Activated CD4-positive, alpha-beta memory T cell treated with anti-CD3 and anti-CD28 coated beads for 36 hours (primary cell): ENCODE results near the gene RIMS4. TPM values are rescaled to one million over a fixed set of nuclear protein-coding genes. Genes with fewer than 3 reads are reported as not detected.
"Not testable (repeated sequence)": the region's sequence is repeated elsewhere in the genome, so short reads cannot be mapped to it uniquely, and the experiment has no call there.

Experiments used
- CTCF ChIA-PET: fragments of 350-600 bp; sonication (Branson Sonifier 250); formaldehyde crosslinking; loops from one replicate; lab custom pipeline; 2021; ENCODE audit warnings: antibody characterized with exemption, inconsistent platforms; lab: Charles Lee
- POLR2A ChIA-PET: fragments of 350-600 bp; sonication (Branson Sonifier 250); formaldehyde crosslinking; loops from one replicate; lab custom pipeline; 2021; ENCODE audit warnings: antibody characterized with exemption; lab: Charles Lee
- DNase-seq: peaks from one replicate; pipeline ENCODE4 v3.0.0-alpha.2; 2020
- H3K27ac Mint-ChIP-seq: one replicate; pipeline ENCODE4 v1.8.0; 2021; ENCODE audit warnings: mixed read lengths
- H3K27me3 Mint-ChIP-seq: one replicate; pipeline ENCODE4 v1.8.0; 2021; ENCODE audit warnings: mixed read lengths
- H3K36me3 Mint-ChIP-seq: one replicate; pipeline ENCODE4 v1.8.0; 2021; ENCODE audit warnings: mixed read lengths
- H3K4me1 Mint-ChIP-seq: one replicate; pipeline ENCODE4 v1.8.0; 2021; ENCODE audit warnings: low read depth, mixed read lengths
- H3K4me3 Mint-ChIP-seq: one replicate; pipeline ENCODE4 v1.8.0; 2021; ENCODE audit warnings: mild to moderate bottlenecking, mixed read lengths
- H3K9me3 Mint-ChIP-seq: one replicate; pipeline ENCODE4 v1.8.0; 2021; ENCODE audit warnings: mixed read lengths
- intact Hi-C: fragments of 100-400 bp; cut with micrococcal nuclease; formaldehyde crosslinking; loops from one replicate; pipeline ENCODE4 v1.15.1; 2023
- total RNA-seq, 2 experiments: library from RNA; stranded (reverse); gene quantifications; one replicate each; pipeline ENCODE4 v1.2.3, GENCODE V29; 2021

Gene RIMS4
- total RNA-seq, 2 experiments from 2014 or later = not detected

DNA sequence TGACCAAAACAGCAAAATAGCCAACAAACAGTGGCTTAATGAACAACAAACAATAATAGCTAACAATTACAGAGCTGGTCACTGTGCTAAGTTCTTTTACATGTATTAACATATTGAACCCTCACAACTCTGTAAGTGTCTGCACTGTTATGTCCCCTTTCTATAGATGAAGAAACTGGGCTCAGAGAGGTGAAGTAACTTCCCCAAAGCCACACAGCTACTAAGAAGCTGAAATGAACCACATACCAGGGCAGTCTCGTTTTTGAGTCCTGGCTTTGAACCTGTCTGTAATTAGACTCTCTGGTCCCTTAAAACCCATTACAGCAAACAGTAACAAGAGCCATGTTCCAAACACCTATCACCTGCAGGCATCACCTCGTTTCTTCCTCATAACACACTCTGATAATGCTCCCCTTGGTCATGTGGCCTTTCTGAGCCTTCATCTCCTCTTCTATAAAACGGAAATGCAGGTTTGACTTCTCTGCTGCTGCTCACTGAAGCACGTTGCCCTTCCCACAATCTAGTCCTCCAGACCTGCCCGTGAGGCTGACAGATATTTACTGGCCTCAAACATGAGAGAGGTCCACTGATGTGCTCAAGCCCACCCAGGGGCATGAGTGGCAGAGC lies 41.4 kb downstream of the RIMS4 start:
- H3K27me3 Mint-ChIP-seq = peaks cover 9% of the 10 kb centered on the region
- no peak overlapping the region for H3K4me3 Mint-ChIP-seq
- no peak overlapping the region for H3K27ac Mint-ChIP-seq
- H3K36me3 Mint-ChIP-seq = no peaks in the 10 kb centered on the region
- POLR2A ChIA-PET = no interaction called here
- no peak for DNase-seq
- no peaks in the 10 kb centered on the region for H3K4me1 Mint-ChIP-seq
- intact Hi-C loops = no loop called here
- H3K9me3 Mint-ChIP-seq = no peaks in the 10 kb centered on the region
- CTCF ChIA-PET = interaction anchor here (1.0 kb wide), 1 partner anchor 21 kb away, joined by 3 read pairs; no protein-coding TSS in a partner anchor

GRCh38 chr20:44768256-44768655 lies 42.1 kb downstream of the RIMS4 start:
- no peak overlapping the region for H3K4me3 Mint-ChIP-seq
- H3K9me3 Mint-ChIP-seq = no peaks in the 10 kb centered on the region
- peaks cover 9% of the 10 kb centered on the region for H3K27me3 Mint-ChIP-seq
- intact Hi-C loops = no loop called here
- H3K36me3 Mint-ChIP-seq = no peaks in the 10 kb centered on the region
- POLR2A ChIA-PET = no interaction called here
- no peak for DNase-seq
- no peaks in the 10 kb centered on the region for H3K4me1 Mint-ChIP-seq
- CTCF ChIA-PET = interaction anchor here (0.6 to 1.0 kb wide), 3 partner anchors 19 to 308 kb away, joined by 3 read pairs; no protein-coding TSS in a partner anchor
- no peak overlapping the region for H3K27ac Mint-ChIP-seq

- DNase-seq = no peak
- Mint-ChIP-seq H3K4me3 (no peak overlapping the region), H3K27ac (no peak overlapping the region), H3K27me3 (peaks cover 1% of the 10 kb centered on the region), H3K9me3 (no peaks in the 10 kb centered on the region), H3K36me3 (no peaks in the 10 kb centered on the region), H3K4me1 (no peaks in the 10 kb centered on the region)
- intact Hi-C loops = no loop called here
- ChIA-PET CTCF (no interaction called here), POLR2A (no interaction called here)
These were observed 44.5 kb downstream of the RIMS4 start for GRCh38 chr20:44765701-44766347.

DNA sequence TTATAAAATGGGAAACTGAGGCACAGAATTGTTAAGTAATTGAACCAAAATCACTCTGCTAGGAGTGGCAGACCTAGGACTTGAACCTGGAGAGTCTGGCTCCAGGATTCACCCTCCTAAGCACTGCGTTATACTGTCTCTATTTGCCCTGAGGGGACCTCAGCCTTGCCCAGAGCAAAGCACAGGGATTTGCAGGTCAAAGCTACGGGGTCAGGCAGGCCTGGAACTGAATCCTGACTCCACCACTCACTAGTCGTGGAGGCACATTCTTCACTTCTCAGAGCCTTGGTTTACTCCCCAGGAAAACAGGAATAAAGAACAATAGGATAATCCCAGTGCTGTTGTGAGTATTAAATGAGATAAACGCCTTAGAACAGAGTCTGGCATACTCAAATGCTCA lies 45.3 kb downstream of the RIMS4 start:
- CTCF ChIA-PET = no interaction called here

GRCh38 chr20:44763798-44764197 lies 46.5 kb downstream of the RIMS4 start:
- H3K27ac Mint-ChIP-seq, H3K36me3 Mint-ChIP-seq, CTCF ChIA-PET, H3K4me3 Mint-ChIP-seq, H3K9me3 Mint-ChIP-seq, H3K4me1 Mint-ChIP-seq, H3K27me3 Mint-ChIP-seq, POLR2A ChIA-PET, intact Hi-C loops, DNase-seq: not testable (repeated sequence)

More for the DNA sequence above, 45.3 kb downstream of the RIMS4 start:
- peaks cover 1% of the 10 kb centered on the region for H3K27me3 Mint-ChIP-seq
- intact Hi-C loops = no loop called here
- POLR2A ChIA-PET = no interaction called here
- H3K36me3 Mint-ChIP-seq = no peaks in the 10 kb centered on the region
- no peaks in the 10 kb centered on the region for H3K9me3 Mint-ChIP-seq
- no peaks in the 10 kb centered on the region for H3K4me1 Mint-ChIP-seq
- no peak overlapping the region for H3K4me3 Mint-ChIP-seq
- H3K27ac Mint-ChIP-seq = no peak overlapping the region
- DNase-seq = no peak

GRCh38 chr20:44762466-44763140 lies 47.7 kb downstream of the RIMS4 start:
- ChIA-PET POLR2A (no interaction called here), CTCF (no interaction called here)
- no peaks in the 10 kb centered on the region for H3K4me1 Mint-ChIP-seq
- no peak overlapping the region for H3K4me3 Mint-ChIP-seq
- no peaks in the 10 kb centered on the region for H3K9me3 Mint-ChIP-seq
- H3K36me3 Mint-ChIP-seq = no peaks in the 10 kb centered on the region
- H3K27ac Mint-ChIP-seq = no peak overlapping the region
- H3K27me3 Mint-ChIP-seq = no peaks in the 10 kb centered on the region
- no peak for DNase-seq
- intact Hi-C loops = no loop called here

DNA sequence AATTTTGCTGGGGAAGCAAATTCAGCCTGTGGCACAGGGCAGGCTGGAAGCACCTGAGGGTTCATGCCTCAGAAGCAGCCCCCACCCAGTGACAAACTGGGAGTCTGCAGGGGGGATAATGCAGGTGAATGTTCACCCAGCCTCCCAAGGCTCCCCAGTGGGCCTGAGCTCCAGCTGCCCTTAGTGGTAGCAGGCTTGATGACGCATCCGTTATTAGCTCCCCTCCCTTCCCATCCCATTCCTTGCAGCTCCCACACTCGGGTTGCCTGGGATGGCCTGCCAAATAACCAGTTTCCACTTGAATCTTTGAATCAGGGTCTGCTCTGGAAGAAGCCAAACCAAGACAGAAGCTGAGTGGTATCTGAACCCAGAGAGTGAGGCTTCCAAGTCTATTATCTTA lies 48.9 kb downstream of the RIMS4 start:
- no peak for DNase-seq
- CTCF ChIA-PET = no interaction called here
- H3K36me3 Mint-ChIP-seq = no peaks in the 10 kb centered on the region
- H3K4me3 Mint-ChIP-seq = no peak overlapping the region
- H3K27ac Mint-ChIP-seq = no peak overlapping the region
- no peaks in the 10 kb centered on the region for H3K4me1 Mint-ChIP-seq
- intact Hi-C loops = no loop called here
- POLR2A ChIA-PET = no interaction called here
- no peaks in the 10 kb centered on the region for H3K9me3 Mint-ChIP-seq
- no peaks in the 10 kb centered on the region for H3K27me3 Mint-ChIP-seq

DNA sequence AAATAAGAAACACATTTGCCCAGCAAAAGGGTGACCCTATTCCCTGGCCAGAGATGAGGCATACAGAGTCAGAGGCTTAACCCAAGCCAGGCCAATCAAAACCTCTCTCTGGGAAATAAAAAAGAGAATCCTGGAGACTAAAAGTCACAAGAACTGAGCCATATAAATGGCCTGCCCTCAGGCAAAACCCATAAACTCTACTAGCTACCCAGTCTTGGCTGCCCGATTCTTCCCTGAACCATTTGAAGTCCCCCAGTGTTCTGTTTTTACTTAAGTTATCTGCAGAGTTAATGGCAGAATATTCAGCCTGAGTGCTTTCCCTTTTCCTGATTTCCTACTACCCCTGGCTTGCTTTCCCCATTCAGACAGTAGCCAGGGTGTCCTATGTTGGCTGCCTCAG lies 50.8 kb downstream of the RIMS4 start:
- ChIA-PET POLR2A (no interaction called here), CTCF (interaction anchor here (1.4 kb wide), 1 partner anchor 12 kb away, joined by 5 read pairs; no protein-coding TSS in a partner anchor)
- intact Hi-C loops = no loop called here
- DNase-seq = no peak
- H3K27ac Mint-ChIP-seq = no peak overlapping the region
- no peaks in the 10 kb centered on the region for H3K27me3 Mint-ChIP-seq
- H3K4me3 Mint-ChIP-seq = no peak overlapping the region
- no peaks in the 10 kb centered on the region for H3K9me3 Mint-ChIP-seq
- no peaks in the 10 kb centered on the region for H3K4me1 Mint-ChIP-seq
- H3K36me3 Mint-ChIP-seq = no peaks in the 10 kb centered on the region

DNA sequence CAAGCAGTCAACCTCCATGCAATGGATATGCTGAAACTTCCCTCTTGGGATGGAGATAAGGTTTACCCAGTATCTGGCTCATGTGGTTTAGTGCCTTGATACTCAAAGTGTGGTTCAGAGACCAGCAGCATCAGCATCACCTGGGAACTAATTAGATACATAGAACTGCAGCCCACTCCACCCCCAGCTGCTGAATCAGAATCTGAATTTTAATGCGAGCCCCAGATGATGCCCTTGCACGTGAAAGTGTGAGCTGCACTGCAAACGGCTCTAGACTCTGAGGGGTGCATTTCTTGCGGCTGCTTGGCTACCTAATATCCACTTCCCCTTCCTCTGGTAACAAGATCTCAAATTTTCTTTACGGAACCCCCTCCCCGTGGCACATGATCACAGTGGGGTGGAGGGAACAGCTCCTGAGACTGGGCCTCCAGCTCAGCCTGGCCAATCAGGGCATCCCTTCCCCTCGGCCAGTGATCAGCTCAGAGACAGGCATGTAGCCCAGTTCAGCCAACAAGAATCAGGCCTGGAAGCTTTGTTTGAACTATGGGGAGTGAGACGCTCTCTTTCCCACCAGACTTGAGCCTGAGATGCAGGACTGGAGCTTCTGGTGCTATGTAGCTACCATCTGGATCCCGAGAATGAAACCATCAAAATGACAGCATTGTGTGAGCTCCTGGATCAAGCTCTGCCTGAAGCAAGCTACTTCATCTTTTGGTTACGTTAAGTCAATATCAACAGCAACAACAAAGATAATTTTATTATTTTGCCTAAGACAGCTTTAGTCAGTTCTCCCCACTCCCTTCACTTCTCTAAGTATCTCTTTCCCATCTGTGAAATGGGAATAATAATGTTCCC lies 51.9 kb downstream of the RIMS4 start:
- no peak overlapping the region for H3K4me3 Mint-ChIP-seq
- H3K27ac Mint-ChIP-seq = no peak overlapping the region
- H3K4me1 Mint-ChIP-seq = no peaks in the 10 kb centered on the region
- ChIA-PET CTCF (interaction anchor here (1.2 kb wide), 1 partner anchor 10 kb away, joined by 6 read pairs; no protein-coding TSS in a partner anchor), POLR2A (no interaction called here)
- no peaks in the 10 kb centered on the region for H3K27me3 Mint-ChIP-seq
- H3K9me3 Mint-ChIP-seq = no peaks in the 10 kb centered on the region
- DNase-seq = no peak
- intact Hi-C loops = no loop called here
- no peaks in the 10 kb centered on the region for H3K36me3 Mint-ChIP-seq

- Mint-ChIP-seq H3K27me3 (no peaks in the 10 kb centered on the region), H3K27ac (no peak overlapping the region), H3K4me3 (no peak overlapping the region), H3K36me3 (no peaks in the 10 kb centered on the region), H3K9me3 (no peaks in the 10 kb centered on the region), H3K4me1 (no peaks in the 10 kb centered on the region)
- ChIA-PET POLR2A (no interaction called here), CTCF (interaction anchor here (1.0 kb wide), 1 partner anchor 9 kb away, joined by 4 read pairs; no protein-coding TSS in a partner anchor)
- intact Hi-C loops = no loop called here
- no peak for DNase-seq
These were observed 53.4 kb downstream of the RIMS4 start for GRCh38 chr20:44756956-44757355.

- Mint-ChIP-seq H3K27me3 (peaks cover 4% of the 10 kb centered on the region), H3K36me3 (no peaks in the 10 kb centered on the region), H3K4me1 (no peaks in the 10 kb centered on the region), H3K4me3 (no peak overlapping the region), H3K27ac (no peak overlapping the region), H3K9me3 (no peaks in the 10 kb centered on the region)
- CTCF ChIA-PET = interaction anchor here (2.0 kb wide), 1 partner anchor 9 kb away, joined by 5 read pairs; no protein-coding TSS in a partner anchor
- no peak for DNase-seq
- POLR2A ChIA-PET = no interaction called here
- intact Hi-C loops = no loop called here
These were observed 54.2 kb downstream of the RIMS4 start for GRCh38 chr20:44756011-44756688.
